Measurements from ENCODE around the gene TMEM132E. TPM values are rescaled to one million over a fixed set of nuclear protein-coding genes. Genes with fewer than 3 reads are reported as not detected.

Gene TMEM132E
- polyA plus RNA-seq, 2 of the 4 experiments (the other 2 are of a cell fraction), result not detected

DNA sequence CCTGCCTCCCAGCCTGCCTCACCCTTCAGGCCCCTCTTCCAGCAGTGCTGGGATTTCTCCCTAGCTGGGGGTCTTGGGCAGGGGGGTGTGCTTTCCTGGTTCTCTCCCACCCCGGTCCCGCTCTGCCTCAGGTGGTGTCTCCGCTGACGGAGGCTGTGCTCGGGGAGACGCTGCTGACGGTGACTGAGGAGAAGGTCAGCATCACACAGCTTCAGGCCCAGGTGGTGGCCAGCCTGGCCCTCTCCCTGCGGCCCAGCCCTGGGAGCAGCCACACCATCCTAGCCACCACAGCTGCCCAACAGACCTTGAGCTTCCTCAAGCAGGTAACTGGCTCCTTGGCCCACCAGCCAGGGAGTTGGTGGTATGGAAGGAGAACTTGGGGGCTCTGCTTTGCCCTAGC is 56.5 kb downstream of the TMEM132E start:
- WGBS (ENCODE audit: missing lambda C conversion rate), result 64% methylated on average over 7 of the region's 8 CpGs
- Histone ChIP-seq H3K4me1 (no peaks in the 10 kb centered on the region), H3K4me3 (no peak overlapping the region), H3K27ac (no peak overlapping the region), H3K9me3 (no peaks in the 10 kb centered on the region), H3K4me2 (no peak overlapping the region)
- FAIRE-seq (no peak), DNase-seq (ENCODE audit: low read depth in 1 of 2, low spot score in 1 of 2) (no peak), ATAC-seq (no peak)
- ChIA-PET CTCF (interaction anchor here (1.7 to 5.3 kb wide), 2 partner anchors 8 to 73 kb away, joined by 3 to 49 read pairs; no protein-coding TSS in a partner anchor), POLR2A (no interaction called here)
- no peak for TF ChIP-seq KDM5A (IDR thresholded peaks at IDR 0.05)
- TF ChIP-seq, protein P1, sequence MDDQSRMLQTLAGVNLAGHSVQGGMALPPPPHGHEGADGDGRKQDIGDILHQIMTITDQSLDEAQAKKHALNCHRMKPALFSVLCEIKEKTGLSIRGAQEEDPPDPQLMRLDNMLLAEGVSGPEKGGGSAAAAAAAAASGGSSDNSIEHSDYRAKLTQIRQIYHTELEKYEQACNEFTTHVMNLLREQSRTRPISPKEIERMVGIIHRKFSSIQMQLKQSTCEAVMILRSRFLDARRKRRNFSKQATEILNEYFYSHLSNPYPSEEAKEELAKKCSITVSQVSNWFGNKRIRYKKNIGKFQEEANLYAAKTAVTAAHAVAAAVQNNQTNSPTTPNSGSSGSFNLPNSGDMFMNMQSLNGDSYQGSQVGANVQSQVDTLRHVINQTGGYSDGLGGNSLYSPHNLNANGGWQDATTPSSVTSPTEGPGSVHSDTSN (IDR thresholded peaks at IDR 0.05), result no peak

DNA sequence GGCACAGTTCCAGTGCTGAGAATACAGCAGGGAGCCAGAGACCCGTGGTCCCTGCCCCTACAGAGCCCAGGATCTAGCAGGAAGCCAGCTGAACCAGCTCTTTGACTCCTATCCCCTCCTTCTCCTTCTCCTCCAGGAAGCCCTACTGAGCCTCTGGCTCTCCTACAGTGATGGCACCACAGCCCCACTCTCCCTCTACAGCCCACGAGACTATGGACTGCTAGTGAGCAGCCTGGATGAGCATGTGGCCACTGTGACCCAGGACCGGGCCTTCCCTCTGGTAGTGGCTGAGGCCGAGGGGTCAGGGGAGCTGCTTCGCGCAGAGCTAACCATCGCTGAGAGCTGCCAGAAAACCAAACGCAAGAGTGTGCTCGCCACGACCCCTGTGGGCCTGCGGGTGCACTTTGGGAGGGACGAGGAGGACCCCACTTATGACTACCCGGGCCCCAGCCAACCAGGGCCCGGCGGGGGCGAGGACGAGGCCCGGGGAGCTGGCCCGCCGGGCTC is 57.7 kb downstream of the TMEM132E start:
- TF ChIP-seq ZSCAN20 (CRISPR knock-in tag; IDR thresholded peaks at IDR 0.05) (no peak), HOXA7 (CRISPR knock-in tag; IDR thresholded peaks at IDR 0.05) (no peak), BHLHE40 (IDR thresholded peaks at IDR 0.05; ENCODE audit: low read depth, low read length) (no peak), HOXB5 (CRISPR knock-in tag; IDR thresholded peaks at IDR 0.05) (no peak), EP300 (IDR thresholded peaks at IDR 0.05) (no peak), GATA3 (IDR thresholded peaks at IDR 0.05; ENCODE audit: borderline replicate concordance) (no peak), ZC3H11A (IDR thresholded peaks at IDR 0.05) (no peak), EHMT2 (IDR thresholded peaks at IDR 0.05; ENCODE audit: low read depth) (no peak), SREBF2 (IDR thresholded peaks at IDR 0.05) (no peak), RCOR1 (IDR thresholded peaks at IDR 0.05; ENCODE audit: low read depth, low read length) (no peak), HDAC2 (IDR thresholded peaks at IDR 0.05) (no peak), NPAS2 (CRISPR knock-in tag; IDR thresholded peaks at IDR 0.05; ENCODE audit: borderline replicate concordance) (no peak)
- TF ChIP-seq, protein P2, sequence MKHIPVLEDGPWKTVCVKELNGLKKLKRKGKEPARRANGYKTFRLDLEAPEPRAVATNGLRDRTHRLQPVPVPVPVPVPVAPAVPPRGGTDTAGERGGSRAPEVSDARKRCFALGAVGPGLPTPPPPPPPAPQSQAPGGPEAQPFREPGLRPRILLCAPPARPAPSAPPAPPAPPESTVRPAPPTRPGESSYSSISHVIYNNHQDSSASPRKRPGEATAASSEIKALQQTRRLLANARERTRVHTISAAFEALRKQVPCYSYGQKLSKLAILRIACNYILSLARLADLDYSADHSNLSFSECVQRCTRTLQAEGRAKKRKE (CRISPR knock-in tag; IDR thresholded peaks at IDR 0.05; ENCODE audit: low read depth), result no peak
- TF ChIP-seq, protein P1 (IDR thresholded peaks at IDR 0.05), result no peak
- TF ChIP-seq, protein P3, sequence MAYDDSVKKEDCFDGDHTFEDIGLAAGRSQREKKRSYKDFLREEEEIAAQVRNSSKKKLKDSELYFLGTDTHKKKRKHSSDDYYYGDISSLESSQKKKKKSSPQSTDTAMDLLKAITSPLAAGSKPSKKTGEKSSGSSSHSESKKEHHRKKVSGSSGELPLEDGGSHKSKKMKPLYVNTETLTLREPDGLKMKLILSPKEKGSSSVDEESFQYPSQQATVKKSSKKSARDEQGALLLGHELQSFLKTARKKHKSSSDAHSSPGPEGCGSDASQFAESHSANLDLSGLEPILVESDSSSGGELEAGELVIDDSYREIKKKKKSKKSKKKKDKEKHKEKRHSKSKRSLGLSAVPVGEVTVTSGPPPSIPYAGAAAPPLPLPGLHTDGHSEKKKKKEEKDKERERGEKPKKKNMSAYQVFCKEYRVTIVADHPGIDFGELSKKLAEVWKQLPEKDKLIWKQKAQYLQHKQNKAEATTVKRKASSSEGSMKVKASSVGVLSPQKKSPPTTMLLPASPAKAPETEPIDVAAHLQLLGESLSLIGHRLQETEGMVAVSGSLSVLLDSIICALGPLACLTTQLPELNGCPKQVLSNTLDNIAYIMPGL (CRISPR knock-in tag; IDR thresholded peaks at IDR 0.05; ENCODE audit: borderline replicate concordance), result no peak
- TF ChIP-seq, protein P4, sequence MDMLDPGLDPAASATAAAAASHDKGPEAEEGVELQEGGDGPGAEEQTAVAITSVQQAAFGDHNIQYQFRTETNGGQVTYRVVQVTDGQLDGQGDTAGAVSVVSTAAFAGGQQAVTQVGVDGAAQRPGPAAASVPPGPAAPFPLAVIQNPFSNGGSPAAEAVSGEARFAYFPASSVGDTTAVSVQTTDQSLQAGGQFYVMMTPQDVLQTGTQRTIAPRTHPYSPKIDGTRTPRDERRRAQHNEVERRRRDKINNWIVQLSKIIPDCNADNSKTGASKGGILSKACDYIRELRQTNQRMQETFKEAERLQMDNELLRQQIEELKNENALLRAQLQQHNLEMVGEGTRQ (IDR thresholded peaks at IDR 0.05), result no peak
- WGBS (ENCODE audit: missing lambda C conversion rate), result 55% methylated on average over 13 of the region's 20 CpGs
- CTCF ChIA-PET, result interaction anchor here (1.0 to 5.3 kb wide), 18 partner anchors 10 to 219 kb away, joined by 3 to 49 read pairs (median 6); no protein-coding TSS in a partner anchor
- ATAC-seq, result no peak
- H3K4me2 ChIP-seq, result no peak overlapping the region
- no peak for DNase-seq (ENCODE audit: low read depth in 1 of 2, low spot score in 1 of 2)
- no peak overlapping the region for H3K4me3 ChIP-seq
- FAIRE-seq, result no peak
- POLR2A ChIA-PET, result no interaction called here
- H3K27ac ChIP-seq, result no peak overlapping the region
- no peaks in the 10 kb centered on the region for H3K4me1 ChIP-seq
- no peaks in the 10 kb centered on the region for H3K9me3 ChIP-seq
